Fibroblast of skin of abdomen (primary cell): ENCODE measurements around the gene SCN11A. TPM values are rescaled to one million over a fixed set of nuclear protein-coding genes. Genes with fewer than 3 reads are reported as not detected.

ENCODE experiments used
- DNase-seq: peaks from one replicate; pipeline ENCODE4 v3.0.0-alpha.2; 2013
- polyA plus RNA-seq, 2 experiments: library from polyadenylated mRNA; unstranded; fragments of 120-200 nt; gene quantifications; one replicate each; pipeline ENCODE4 v1.2.1, GENCODE V29; 2013; ENCODE audit not compliant: insufficient read length in 2 of 2

SCN11A gene
- polyA plus RNA-seq (2013, experiment 1 of 2; ENCODE audit: insufficient read length) = 0.01 TPM
- not detected for polyA plus RNA-seq (2013, experiment 2 of 2; ENCODE audit: insufficient read length)

GRCh38 chr3:39051649-39052561, at the start of gene SCN11A, which contains the start of gene WDR48:
TSS of gene SCN11A (minus strand) at chr3:39051944. CDS start at chr3:38950362, 101,582 bp downstream.
TSS of gene WDR48 (plus strand) at chr3:39052016. CDS start at chr3:39052026, 10 bp downstream.
- DNase-seq = peak; percentile 91

- DNase-seq = peak; percentile 14
Measured at GRCh38 chr3:39101022-39101689, 49.4 kb upstream of the SCN11A start.

GRCh38 chr3:39100500-39100886, 48.7 kb upstream of the SCN11A start:
- no peak for DNase-seq

- no peak for DNase-seq
Measured at GRCh38 chr3:39099738-39100499, 48.2 kb upstream of the SCN11A start.

- DNase-seq = no peak
Measured at GRCh38 chr3:39099242-39099641, 47.5 kb upstream of the SCN11A start.

- DNase-seq = no peak
Measured at GRCh38 chr3:39098473-39099000, 46.8 kb upstream of the SCN11A start.

- no peak for DNase-seq
Measured at GRCh38 chr3:39097716-39098472, 46.1 kb upstream of the SCN11A start.

- no peak for DNase-seq
Measured at GRCh38 chr3:39096775-39097174, 45.0 kb upstream of the SCN11A start.

- DNase-seq = no peak
Measured at GRCh38 chr3:39095778-39096177, 44.0 kb upstream of the SCN11A start.

GRCh38 chr3:39094851-39095677, 43.3 kb upstream of the SCN11A start:
- no peak for DNase-seq

GRCh38 chr3:39090922-39091321, 39.2 kb upstream of the SCN11A start:
- DNase-seq = peak; percentile 2

- peak; percentile 2 for DNase-seq
Measured at GRCh38 chr3:39088889-39089288, 37.1 kb upstream of the SCN11A start.

- no peak for DNase-seq
Measured at GRCh38 chr3:39088456-39088855, 36.7 kb upstream of the SCN11A start.

- no peak for DNase-seq
Measured at GRCh38 chr3:39086144-39086543, 34.4 kb upstream of the SCN11A start.

GRCh38 chr3:39082666-39083313, 31.0 kb upstream of the SCN11A start:
- DNase-seq = no peak

- no peak for DNase-seq
Measured at GRCh38 chr3:39080026-39080425, 28.3 kb upstream of the SCN11A start.

- DNase-seq = no peak
Measured at GRCh38 chr3:39079530-39079929, 27.8 kb upstream of the SCN11A start.

- DNase-seq = no peak
Measured at GRCh38 chr3:39075910-39076309, 24.2 kb upstream of the SCN11A start.

GRCh38 chr3:39068556-39068955, 16.8 kb upstream of the SCN11A start:
- no peak for DNase-seq

GRCh38 chr3:39067286-39067685, 15.5 kb upstream of the SCN11A start:
- no peak for DNase-seq
